ENCODE results near the gene DNAJC3.

DNAJC3 gene

DNA sequence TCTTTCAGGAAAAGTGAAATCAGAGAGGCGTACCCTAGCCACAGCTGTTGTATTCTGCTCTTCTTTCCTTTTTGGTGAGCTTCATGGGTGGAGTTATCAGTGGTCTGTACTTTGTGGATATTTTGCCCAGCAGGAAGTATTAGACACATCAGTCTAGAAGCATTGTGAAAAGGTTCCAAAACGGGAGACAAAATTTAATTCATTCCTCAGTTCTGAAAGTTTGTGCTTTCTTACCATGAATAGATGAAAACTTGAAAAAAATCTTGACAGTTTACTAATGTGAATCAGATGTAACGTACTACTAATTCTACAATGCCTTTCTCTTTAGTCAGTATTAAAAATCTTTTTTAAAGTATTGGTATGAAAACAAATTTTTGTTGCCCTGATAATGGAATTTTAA is 116.8 kb downstream of the DNAJC3 start:
- Histone ChIP-seq H3K36me3 (ENCODE audit: control insufficient read depth, insufficient read depth, low read length) (peaks cover 10% of the 10 kb centered on the region), H3K4me3 (replicated peaks; ENCODE audit: low read depth, low read length) (no peak overlapping the region), H3K27me3 (replicated peaks; ENCODE audit: control insufficient read depth, insufficient read depth, low read length) (no peaks in the 10 kb centered on the region)
- TF ChIP-seq, protein P1, sequence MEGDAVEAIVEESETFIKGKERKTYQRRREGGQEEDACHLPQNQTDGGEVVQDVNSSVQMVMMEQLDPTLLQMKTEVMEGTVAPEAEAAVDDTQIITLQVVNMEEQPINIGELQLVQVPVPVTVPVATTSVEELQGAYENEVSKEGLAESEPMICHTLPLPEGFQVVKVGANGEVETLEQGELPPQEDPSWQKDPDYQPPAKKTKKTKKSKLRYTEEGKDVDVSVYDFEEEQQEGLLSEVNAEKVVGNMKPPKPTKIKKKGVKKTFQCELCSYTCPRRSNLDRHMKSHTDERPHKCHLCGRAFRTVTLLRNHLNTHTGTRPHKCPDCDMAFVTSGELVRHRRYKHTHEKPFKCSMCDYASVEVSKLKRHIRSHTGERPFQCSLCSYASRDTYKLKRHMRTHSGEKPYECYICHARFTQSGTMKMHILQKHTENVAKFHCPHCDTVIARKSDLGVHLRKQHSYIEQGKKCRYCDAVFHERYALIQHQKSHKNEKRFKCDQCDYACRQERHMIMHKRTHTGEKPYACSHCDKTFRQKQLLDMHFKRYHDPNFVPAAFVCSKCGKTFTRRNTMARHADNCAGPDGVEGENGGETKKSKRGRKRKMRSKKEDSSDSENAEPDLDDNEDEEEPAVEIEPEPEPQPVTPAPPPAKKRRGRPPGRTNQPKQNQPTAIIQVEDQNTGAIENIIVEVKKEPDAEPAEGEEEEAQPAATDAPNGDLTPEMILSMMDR (IDR thresholded peaks at IDR 0.05; ENCODE audit: insufficient read depth, low read length, poor library complexity, severe bottlenecking): no peak
- DNase-seq (ENCODE audit: extremely low read depth, insufficient read length): no peak

DNA sequence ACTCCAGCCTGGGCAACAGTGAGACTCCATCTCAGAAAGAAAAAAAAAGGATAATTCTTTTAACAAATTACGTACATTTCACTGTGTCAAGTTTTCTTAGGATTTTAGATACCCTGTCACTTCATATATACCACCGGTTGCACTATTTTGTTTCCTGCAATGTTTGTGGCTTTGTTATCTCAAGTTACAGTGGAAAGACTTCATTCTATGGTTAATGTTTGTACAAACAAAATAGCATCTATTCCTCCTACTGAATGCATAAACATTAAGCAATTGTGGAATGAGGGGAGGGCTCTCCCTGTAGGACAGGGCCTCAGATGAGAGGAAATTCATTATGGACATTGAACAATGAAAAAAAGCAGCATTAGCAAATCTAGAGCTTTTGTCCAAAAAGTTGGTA is 120.1 kb downstream of the DNAJC3 start:
- DNase-seq (ENCODE audit: extremely low read depth, insufficient read length): no peak
- Histone ChIP-seq H3K27me3 (replicated peaks; ENCODE audit: control insufficient read depth, insufficient read depth, low read length) (no peaks in the 10 kb centered on the region), H3K4me3 (replicated peaks; ENCODE audit: low read depth, low read length) (no peak overlapping the region), H3K36me3 (ENCODE audit: control insufficient read depth, insufficient read depth, low read length) (peaks cover 3% of the 10 kb centered on the region)
- TF ChIP-seq, protein P1 (IDR thresholded peaks at IDR 0.05; ENCODE audit: insufficient read depth, low read length, poor library complexity, severe bottlenecking): no peak

- Histone ChIP-seq H3K4me3 (replicated peaks; ENCODE audit: low read depth, low read length) (no peak overlapping the region), H3K36me3 (ENCODE audit: control insufficient read depth, insufficient read depth, low read length) (peaks cover 1% of the 10 kb centered on the region), H3K27me3 (replicated peaks; ENCODE audit: control insufficient read depth, insufficient read depth, low read length) (no peaks in the 10 kb centered on the region)
- DNase-seq (ENCODE audit: extremely low read depth, insufficient read length): no peak
- TF ChIP-seq, protein P1 (IDR thresholded peaks at IDR 0.05; ENCODE audit: insufficient read depth, low read length, poor library complexity, severe bottlenecking): no peak
Observed at GRCh38 chr13:95800436-95800835, 123.5 kb downstream of the DNAJC3 start.

GRCh38 chr13:95801825-95802224 is 124.9 kb downstream of the DNAJC3 start:
- TF ChIP-seq, protein P1 (IDR thresholded peaks at IDR 0.05; ENCODE audit: insufficient read depth, low read length, poor library complexity, severe bottlenecking): no peak
- Histone ChIP-seq H3K27me3 (replicated peaks; ENCODE audit: control insufficient read depth, insufficient read depth, low read length) (no peaks in the 10 kb centered on the region), H3K4me3 (replicated peaks; ENCODE audit: low read depth, low read length) (no peak overlapping the region), H3K36me3 (ENCODE audit: control insufficient read depth, insufficient read depth, low read length) (peaks cover 1% of the 10 kb centered on the region)
- no peak for DNase-seq (ENCODE audit: extremely low read depth, insufficient read length)

- TF ChIP-seq, protein P1 (IDR thresholded peaks at IDR 0.05; ENCODE audit: insufficient read depth, low read length, poor library complexity, severe bottlenecking): no peak
- H3K36me3 ChIP-seq (ENCODE audit: control insufficient read depth, insufficient read depth, low read length): no peaks in the 10 kb centered on the region
- no peak for DNase-seq (ENCODE audit: extremely low read depth, insufficient read length)
- H3K4me3 ChIP-seq (replicated peaks; ENCODE audit: low read depth, low read length): no peak overlapping the region
- H3K27me3 ChIP-seq (replicated peaks; ENCODE audit: control insufficient read depth, insufficient read depth, low read length): no peaks in the 10 kb centered on the region
Observed at GRCh38 chr13:95805921-95806320, 129.0 kb downstream of the DNAJC3 start.

- Histone ChIP-seq H3K36me3 (ENCODE audit: control insufficient read depth, insufficient read depth, low read length) (no peaks in the 10 kb centered on the region; the same call in 1 of the 2 replicates), H3K27me3 (replicated peaks; ENCODE audit: control insufficient read depth, insufficient read depth, low read length) (no peaks in the 10 kb centered on the region), H3K4me3 (replicated peaks; ENCODE audit: low read depth, low read length) (no peak overlapping the region)
- TF ChIP-seq, protein P1 (IDR thresholded peaks at IDR 0.05; ENCODE audit: insufficient read depth, low read length, poor library complexity, severe bottlenecking): no peak
- no peak for DNase-seq (ENCODE audit: extremely low read depth, insufficient read length)
Observed at GRCh38 chr13:95809429-95809828, 132.5 kb downstream of the DNAJC3 start.

All from GM06990 (cell line).